Measurements from ENCODE around the gene NRSN2.
A peak's percentile ranks its signal among the peaks of the same experiment; 100 is the strongest.
"Not testable (repeated sequence)": the region's sequence is repeated elsewhere in the genome, so short reads cannot be mapped to it uniquely, and the experiment has no call there.

Gene NRSN2

DNA sequence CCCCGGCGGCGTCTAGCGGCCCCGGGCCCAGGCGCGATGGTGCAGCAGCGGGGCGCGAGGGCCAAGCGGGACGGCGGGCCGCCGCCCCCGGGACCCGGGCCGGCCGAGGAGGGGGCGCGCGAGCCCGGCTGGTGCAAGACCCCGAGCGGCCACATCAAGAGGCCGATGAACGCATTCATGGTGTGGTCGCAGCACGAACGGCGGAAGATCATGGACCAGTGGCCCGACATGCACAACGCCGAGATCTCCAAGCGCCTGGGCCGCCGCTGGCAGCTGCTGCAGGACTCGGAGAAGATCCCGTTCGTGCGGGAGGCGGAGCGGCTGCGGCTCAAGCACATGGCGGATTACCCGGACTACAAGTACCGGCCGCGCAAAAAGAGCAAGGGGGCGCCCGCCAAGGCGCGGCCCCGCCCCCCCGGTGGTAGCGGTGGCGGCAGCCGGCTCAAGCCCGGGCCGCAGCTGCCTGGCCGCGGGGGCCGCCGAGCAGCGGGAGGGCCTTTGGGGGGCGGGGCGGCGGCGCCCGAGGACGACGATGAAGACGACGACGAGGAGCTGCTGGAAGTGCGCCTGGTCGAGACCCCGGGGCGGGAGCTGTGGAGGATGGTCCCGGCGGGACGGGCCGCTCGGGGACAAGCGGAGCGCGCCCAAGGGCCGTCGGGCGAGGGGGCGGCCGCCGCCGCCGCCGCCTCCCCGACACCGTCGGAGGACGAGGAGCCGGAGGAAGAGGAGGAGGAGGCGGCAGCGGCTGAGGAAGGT lies 20.8 kb upstream of the NRSN2 start:
- DNase-seq, result peak; percentile 25

DNA sequence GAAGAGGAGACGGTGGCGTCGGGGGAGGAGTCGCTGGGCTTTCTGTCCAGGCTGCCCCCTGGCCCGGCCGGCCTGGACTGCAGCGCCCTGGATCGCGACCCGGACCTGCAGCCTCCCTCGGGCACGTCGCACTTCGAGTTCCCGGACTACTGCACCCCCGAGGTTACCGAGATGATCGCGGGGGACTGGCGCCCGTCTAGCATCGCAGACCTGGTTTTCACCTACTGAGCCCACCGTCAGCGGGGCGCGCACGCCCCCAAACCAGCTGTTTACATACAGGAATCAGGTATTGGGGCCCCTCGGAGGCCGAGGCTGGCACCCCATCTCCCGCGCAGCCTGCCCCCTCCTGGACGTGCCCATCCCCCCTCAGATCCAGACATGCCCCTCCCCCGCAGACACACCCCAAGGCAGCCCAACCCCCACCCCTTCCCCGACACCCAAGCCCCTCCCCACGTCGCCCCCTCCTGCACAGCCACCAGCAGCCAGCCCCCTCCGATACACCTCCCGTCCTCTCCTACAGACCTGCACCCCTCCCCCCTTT lies 20.2 kb upstream of the NRSN2 start:
- DNase-seq, result no peak

DNA sequence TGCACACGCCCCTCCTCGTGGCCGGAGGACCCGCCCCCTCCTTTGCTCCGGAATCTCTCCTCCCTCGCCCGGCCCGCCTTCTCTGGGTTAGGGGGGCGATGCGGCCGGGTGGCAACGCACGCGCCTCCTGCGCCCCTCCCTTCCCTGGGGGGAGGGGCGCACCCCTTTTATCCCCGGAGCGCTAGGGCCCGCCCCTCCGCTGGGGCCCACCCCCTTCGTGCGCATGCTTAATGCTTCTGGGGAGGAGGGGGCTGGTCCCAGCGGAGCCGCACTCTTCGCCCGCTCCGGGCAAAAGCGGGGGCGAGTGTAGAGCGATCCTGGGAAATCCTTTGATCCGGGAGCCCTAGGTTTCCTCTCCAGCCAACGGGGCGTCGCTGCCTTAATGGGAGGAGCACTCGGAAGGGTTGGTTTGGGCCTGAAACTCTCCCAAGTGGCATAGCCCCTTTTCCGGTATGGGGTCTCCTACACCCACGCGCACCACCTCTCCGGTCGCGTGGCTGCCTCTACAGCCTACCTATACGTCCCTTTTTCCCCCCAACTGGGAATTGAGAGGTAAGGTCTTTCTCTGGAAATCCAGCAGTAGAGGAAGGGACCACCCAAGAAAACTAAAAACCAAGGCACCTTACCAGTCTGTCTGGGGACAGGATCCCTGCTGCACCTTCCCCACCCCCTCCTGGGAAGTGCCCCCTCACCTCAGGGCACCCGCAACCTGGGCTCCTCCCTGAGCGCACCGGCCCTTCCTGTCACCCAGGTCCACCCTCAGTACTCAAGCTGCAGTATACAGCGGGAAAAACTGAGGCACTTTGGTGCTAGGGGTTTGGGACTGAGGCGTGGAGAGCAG lies 19.5 kb upstream of the NRSN2 start:
- peak; percentile 59 for DNase-seq

DNA sequence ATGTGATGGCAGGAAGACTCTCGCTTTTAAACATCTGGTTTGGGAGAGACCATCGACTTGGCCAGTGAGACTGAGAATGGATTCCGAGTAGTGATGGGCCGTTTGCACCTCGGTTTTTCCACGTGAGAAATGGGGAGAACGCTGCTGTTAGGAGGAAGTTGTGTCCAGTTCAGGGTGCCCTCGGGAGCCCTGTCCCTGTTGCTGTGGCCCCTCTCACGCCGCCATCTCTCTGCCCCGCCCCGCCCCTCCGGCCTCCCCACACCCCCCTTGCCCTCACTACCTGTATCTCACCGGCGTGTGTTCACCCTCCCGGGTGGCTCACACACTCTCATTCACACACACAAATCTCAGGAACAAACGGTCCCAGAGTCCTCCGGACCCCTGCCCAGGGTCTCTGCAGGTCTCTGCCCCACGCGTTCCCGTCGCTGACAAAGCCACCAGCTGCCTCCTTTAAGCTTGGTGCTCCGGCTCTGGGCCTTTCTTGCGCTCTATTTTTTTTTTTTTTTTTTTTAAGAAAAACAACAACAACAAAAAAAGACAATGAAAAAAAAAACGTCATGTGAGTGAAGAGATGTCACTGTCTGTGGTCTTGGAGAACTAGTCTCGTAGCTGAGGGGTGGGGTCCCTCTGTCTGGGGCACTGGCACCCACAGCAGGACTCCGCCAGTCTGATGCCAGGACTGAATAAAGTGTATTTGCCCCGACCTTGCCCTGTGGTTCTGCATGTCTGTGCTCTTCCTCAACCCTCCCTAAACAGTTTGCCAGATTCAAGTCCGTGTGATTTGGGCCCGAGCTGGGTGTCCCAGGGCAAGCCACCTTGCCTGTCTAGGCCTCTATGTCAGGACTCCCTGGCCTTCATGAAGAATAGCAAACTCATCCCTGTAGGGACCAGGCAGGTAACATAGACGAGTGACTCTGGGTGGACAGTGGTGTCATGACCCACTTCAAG lies 18.6 kb upstream of the NRSN2 start:
- DNase-seq, result no peak

DNA sequence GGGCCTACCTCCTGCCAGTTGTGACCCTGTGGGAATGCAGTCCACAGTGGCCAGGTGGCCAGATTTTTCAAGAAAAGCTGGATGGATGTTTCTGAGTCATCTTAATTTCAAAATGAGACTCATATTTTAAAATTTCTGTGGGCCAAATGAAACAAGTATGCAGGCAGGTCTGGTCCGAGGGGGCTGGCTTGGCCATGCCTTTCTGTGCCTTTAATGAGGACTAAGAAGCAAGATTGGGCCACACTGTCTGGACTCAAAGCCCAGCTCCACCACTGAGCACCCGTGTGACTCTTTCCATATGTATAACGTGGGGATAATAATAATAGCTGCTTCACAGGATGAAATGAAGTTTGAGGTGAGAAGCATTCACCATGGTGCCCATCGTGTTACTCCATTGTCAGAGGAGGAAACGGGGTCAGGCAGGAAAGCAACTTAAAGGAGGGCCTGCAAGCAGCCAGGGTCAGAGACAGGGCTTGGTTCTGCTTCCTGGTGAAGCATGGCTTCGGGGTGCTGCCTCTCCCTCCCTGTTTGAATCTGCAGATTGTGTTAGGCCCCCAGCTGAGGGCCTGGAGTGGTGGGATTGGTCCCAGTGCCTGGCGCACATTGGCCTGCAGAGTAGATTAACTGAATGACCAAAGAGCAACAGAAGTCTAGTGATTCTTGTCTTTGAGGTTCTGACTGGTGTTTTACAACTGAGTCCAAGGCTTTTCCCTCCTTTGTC lies 17.8 kb upstream of the NRSN2 start:
- DNase-seq, result no peak

DNA sequence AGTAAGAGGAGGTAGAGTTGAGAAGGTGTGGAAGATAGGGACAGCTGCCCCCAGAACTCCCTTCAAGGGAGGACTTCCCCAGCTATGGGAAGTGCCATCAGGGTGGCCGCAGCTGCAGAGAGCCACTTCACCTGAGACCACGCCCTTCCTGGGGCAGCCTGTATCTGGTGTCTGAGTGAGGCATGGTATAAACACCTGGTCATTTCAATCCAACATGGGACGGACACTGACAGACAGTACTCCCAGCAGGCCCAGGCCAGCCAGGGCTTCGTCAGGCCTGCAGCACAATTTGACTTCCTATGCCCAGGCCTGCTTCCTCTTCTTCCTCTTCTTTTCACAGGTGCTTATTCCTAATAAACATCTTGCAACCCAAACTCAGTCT lies 17.1 kb upstream of the NRSN2 start:
- DNase-seq, result no peak

DNA sequence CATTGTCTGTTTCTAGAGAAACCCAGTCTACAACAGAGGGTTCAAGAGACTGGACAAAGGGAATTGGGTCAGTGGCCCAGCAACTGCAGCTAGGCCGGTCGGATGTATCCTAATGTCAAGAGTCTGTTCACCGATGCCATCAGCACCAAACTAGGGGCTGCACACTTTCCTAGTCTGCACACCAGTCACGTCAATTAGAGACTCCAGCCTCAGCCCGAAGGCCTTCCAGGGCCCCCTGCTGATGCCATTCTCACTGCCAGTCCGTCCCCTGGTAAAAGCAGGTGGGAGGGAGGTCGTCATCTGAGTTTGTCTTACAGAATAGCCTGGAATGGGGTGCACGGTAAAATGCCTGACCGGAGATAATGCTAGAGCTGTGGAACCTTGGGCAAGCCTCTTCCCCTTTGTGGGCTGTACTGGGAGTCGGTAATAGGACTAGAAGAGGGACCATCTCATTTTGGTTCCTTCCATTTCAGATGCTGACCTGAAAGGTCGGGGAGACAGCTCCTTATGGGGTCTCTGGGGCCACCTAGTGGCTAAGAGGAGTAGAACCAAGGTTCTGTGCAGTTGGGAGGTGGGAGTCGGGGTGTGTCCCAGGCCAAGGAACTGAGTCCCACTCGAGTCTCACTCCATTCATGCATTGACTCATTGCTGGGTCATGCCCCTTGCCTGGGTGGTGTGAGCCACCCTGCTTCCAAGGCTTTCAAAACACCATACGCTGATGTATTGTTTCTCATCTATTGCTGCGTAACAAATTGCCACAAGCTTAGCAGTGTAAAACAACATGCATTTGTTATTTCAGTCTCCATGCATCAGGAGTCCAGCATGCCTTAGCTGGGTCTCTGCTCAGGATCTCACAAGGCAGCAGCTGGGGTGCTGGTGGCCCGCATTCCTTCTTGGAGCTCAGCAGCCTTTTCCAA lies 16.4 kb upstream of the NRSN2 start:
- DNase-seq, result peak; percentile 26

DNA sequence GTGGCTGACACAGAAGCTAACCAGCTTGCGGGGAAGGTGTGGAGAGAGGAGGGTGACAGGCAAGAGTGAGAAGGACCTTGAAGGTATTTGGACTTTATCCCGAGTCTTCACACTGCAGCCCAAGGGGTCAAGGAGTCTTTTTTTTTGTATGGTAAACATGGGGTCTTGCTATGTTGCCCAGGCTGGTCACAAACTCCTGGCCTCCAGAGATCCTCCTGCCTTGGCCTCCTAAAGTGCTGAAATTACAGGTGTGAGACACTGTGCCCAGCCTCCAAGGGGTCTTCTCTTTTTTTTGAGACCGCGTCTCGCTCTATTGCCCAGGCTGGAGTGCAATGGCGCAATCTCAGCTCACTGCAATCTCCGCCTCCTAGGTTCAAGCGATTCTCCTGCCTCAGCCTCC lies 12.3 kb upstream of the NRSN2 start:
- DNase-seq, result no peak

DNA sequence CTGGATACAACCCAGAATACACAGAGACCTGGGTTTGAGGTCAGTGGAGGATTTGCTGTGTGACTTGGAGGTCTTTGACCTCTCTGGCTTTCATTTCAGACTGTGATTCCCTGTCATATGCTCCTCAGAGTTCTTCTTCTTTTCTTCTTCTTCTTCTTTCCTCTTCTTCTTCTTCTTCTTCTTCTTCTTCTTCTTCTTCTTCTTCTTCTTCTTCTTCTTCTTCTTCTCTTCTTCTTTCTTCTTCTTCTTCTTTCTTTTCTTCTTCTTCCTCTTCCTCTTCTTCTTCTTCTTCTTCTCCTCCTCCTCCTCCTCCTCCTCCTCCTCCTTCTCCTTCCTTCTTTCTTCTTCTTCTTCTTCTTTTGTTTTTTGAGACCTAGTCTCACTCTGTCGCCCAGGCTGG lies 10.9 kb upstream of the NRSN2 start:
- not testable (repeated sequence) for DNase-seq

DNA sequence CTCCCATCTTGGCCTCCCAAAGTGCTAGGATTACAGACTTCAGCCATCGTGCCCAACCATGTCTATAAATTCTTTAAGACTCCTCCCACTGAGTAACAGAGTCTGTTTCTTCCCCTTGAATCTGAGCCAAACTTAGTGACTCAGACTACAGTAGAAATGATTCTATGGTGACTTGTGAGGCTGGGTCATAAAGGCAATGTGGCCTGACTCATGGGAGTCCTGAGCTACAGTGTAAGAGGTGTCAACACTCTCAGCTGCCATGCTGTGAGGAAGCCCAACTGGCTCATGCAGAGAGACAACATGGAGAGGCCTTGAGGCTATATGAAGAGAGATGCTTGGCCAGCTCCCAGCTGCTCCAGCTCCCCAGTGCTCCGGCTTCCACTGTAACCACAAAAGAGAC lies 5.2 kb upstream of the NRSN2 start:
- DNase-seq, result no peak

DNA sequence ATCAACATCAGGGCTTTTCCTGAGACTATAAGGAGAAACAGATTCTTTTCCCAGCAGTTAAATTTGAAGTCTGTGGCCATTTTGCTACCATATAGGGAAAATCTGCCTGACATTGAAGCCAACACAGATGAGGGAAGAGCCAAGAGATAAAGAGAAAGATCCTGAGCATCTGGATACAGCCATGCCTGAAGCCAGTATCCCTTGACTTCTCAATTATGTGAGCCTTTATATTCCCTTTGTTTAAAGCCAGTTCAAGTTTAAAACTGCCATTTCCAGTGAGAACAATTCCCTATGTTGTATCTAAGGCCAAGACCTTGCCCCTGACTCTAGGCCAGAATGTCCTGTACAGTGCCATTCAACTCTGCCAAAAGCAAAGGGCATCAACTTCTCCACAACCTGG lies 3.8 kb upstream of the NRSN2 start:
- no peak for DNase-seq

DNA sequence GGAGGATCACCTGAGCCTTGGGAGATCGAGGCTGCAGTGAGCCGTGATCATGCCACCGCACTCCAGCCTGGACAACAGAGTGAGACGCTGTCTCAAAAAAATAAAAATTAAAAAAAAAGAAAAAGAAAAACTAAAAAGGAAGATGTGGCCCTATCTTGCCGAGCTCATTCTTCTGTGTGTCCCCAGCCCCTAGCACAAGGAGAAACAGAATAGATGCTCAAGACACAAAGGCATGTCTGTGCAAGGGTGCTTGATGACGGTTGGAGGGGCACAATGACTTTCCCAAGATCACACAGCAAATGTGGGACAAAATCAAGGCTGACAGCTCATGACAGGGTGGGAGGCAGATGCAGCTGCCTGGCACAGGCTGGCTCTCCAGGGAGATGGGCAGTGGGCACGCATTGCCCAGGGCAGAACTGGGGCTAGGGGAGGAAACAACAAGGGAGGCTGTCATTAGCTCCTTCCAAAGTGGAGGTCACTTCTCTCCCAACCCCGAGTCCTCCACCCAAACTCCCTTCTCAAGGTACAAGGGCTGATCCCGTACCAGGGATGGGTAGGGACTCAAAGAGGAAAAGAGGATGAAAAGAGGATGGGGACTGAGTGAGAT lies 775 bp upstream of the NRSN2 start:
- no peak for DNase-seq

DNA sequence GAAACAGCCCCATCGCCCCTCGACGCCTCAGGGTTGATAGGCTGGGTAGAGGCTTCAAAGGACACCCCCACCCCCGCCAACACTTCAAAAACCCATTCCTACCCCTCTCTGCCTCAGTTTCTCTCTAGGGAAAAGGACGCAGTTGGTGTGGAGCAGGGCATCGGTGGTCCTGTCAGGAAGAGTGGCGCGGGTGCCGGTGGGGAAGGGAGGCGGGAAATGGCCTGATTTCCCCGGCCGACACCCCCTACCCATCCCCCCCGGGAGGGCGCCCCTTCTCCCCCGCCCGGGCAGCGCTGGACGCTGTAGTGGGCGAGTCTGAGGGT lies 367 bp downstream of the NRSN2 start:
- DNase-seq, result no peak

DNA sequence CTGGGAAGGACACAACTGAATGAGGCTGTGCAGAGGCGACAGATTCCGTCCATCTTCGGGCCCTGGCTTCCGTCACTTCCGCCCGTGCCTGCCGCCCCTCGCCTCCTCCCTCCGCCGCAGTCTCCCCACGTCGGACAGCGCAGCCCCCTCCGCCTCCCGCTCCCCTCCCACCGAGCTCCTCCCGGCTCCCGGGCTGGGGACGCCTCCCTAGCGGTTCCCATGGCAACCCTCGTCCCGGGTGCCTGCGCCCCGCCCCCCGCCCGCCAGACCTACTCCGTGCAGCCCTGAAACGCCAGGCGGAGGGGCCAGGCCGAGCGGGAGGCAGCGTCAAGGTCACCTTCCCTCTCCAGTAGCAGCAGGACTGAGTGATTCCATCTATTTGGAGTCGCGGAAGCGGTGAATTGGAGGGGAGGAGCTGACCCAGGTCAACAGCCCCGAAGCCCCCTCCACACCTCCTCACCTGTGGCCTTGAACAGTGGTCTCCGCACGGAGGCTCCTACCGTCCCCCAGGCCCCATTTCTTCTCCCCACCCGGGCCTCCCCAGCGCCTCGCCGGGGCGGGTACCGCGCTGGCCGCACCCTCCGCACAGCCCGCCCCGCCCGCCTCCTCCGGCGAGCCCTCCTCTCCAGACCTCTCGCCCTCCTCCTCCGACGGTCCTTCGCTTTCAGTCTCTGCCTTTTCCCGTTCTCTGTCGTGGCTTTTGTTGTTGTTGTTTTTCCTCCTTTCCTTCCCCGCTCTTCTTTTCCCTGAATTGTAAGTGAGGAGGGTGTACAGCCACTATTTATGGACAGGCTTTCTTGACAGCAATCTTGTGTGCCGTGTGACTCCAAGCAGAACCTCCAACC lies 951 bp downstream of the NRSN2 start:
- DNase-seq, result no peak

DNA sequence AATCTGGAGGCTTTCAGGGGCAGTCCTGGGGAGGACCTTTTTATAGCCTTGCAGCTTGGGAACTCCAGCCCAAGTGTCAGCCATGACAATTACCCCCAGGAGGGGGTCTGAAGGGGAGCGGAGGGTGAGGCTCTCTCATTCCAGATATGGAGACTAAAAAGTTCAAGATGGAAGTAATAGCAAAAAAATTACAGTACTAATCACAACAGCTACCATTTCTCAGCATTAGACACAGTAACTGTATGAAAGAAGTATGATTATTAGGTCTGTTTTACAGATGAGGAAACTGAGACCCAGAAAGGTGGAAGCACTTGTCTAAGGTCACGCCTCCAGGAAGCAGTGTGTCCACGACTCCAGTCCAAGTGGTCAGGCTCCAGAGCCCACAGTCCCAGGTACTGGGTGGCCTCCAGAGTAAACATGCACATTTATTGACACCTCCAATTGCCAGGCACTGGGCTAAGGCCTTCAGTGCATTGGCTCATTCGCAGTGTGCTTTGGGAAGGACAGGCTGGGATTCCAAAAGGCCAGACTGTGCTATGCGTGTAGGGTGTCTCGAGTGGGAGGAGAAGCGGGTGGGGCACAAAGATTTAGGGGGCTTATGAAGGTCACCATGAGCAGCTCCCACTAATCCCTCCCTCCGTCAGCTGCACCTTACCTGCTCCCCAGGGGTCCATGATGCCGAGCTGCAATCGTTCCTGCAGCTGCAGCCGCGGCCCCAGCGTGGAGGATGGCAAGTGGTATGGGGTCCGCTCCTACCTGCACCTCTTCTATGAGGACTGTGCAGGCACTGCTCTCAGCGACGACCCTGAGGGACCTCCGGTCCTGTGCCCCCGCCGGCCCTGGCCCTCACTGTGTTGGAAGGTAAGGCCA lies 2.3 kb downstream of the NRSN2 start:
- no peak for DNase-seq

DNA sequence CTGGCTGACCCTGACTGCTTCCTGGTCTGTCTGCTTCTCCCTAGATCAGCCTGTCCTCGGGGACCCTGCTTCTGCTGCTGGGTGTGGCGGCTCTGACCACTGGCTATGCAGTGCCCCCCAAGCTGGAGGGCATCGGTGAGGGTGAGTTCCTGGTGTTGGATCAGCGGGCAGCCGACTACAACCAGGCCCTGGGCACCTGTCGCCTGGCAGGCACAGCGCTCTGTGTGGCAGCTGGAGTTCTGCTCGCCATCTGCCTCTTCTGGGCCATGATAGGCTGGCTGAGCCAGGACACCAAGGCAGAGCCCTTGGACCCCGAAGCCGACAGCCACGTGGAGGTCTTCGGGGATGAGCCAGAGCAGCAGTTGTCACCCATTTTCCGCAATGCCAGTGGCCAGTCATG lies 6.3 kb downstream of the NRSN2 start:
- DNase-seq, result no peak

DNA sequence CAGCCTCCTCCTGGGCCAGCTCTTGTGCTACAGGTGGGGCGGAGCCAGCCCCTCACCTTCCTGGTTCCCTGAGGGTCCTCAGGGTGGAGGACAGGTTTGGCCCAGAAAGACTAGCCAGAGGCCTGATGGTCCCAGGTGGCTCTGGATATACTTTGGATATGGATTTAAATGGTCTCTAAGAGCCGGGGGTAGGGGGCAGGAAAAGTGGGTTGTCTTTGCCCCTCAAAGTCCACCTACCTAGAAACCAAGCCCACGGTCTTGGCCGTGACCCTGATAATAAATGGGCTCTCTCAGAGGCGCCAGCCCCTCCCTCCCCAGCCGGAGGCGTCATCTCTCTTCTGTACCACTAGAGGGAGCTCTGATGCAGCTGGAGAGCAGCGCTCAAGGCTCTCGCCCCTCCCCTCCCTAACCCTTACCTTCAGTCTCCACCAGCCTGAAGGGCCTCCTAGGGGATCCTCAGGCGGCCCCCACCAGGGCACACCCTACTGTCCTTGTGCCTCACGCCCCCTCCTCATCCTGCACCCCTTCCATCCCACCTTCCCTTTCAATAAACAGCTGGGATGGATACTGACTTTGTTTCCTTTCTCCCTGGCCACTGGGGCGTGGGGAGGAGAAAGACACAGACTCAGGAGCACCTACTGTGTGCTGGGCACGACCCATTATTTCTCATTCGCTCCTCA lies 7.5 kb downstream of the NRSN2 start:
- peak; percentile 56 for DNase-seq

DNA sequence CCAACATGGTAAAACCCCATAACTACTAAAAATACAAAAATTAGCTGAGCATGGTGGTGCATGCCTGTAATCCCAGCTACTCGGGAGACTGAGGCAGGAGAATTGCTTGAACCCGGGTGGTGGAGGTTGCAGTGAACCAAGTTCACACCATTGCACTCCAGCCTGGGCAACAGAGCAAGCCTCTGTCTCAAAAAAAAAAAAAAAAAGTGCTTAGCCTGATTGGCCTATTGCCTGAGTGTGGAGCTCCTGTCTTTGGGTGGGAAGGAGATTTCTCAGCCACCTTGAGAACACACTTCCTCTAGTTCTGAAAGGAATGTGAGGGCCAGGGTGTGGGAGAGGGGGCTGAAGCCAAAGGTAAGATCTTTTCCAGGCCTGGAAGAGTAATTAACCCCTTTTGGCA lies 9.2 kb downstream of the NRSN2 start:
- DNase-seq, result not testable (repeated sequence)

Measured in KG1 (cell line).